ENCODE results near the gene GFOD1.

GRCh38 chr6:13406781-13407180 lies 80.6 kb downstream of the GFOD1 start:
- TF ChIP-seq EP300 (IDR thresholded peaks at IDR 0.05; ENCODE audit: borderline replicate concordance), result no peak
- no peak for TF ChIP-seq CEBPB (IDR thresholded peaks at IDR 0.05)
- no peak for TF ChIP-seq TEAD4 (IDR thresholded peaks at IDR 0.05)
- no peak for TF ChIP-seq RAD21 (IDR thresholded peaks at IDR 0.05; ENCODE audit: low read depth)
- TF ChIP-seq YY1 (IDR thresholded peaks at IDR 0.05; ENCODE audit: low read depth), result peak; percentile 77
- TF ChIP-seq REST (IDR thresholded peaks at IDR 0.05; ENCODE audit: low read depth), result no peak
- TF ChIP-seq CREB1 (IDR thresholded peaks at IDR 0.05; ENCODE audit: low read depth), result no peak
- no peak for TF ChIP-seq FOXM1 (IDR thresholded peaks at IDR 0.05; ENCODE audit: borderline replicate concordance, low read depth)
- TF ChIP-seq MAX (IDR thresholded peaks at IDR 0.05), result no peak
